Activated B cell treated with CpG ODN at 0.5 μM for 24 hours (primary cell): ENCODE data around the gene LDLRAD2. TPM values are rescaled to one million over a fixed set of nuclear protein-coding genes. Genes with fewer than 3 reads are reported as not detected.

Experiments
- ATAC-seq: fragments of 200-7000 bp; cut with Tn5 transposase; one replicate; pipeline ENCODE4 v1.10.0; 2021; ENCODE audit warnings: low read depth, mild to moderate bottlenecking, moderate library complexity
- CTCF ChIA-PET: fragments of 350-600 bp; sonication (Branson Sonifier 250); formaldehyde crosslinking; loops from one replicate; lab custom pipeline; 2021; ENCODE audit warnings: antibody characterized with exemption; lab: Charles Lee
- POLR2A ChIA-PET: fragments of 350-600 bp; sonication (Branson Sonifier 250); formaldehyde crosslinking; loops from one replicate; lab custom pipeline; 2021; ENCODE audit warnings: antibody characterized with exemption; lab: Charles Lee
- DNase-seq: peaks from one replicate; pipeline ENCODE4 v3.0.0; 2022
- H3K27ac Mint-ChIP-seq: one replicate; pipeline ENCODE4 v1.8.0; 2020; ENCODE audit warnings: mixed read lengths
- H3K27me3 Mint-ChIP-seq: one replicate; pipeline ENCODE4 v1.8.0; 2021; ENCODE audit warnings: mixed read lengths
- H3K36me3 Mint-ChIP-seq: one replicate; pipeline ENCODE4 v1.8.0; 2021; ENCODE audit warnings: low read depth, mixed read lengths
- H3K4me1 Mint-ChIP-seq: one replicate; pipeline ENCODE4 v1.8.0; 2021; ENCODE audit warnings: mixed read lengths
- H3K4me3 Mint-ChIP-seq: one replicate; pipeline ENCODE4 v1.8.0; 2020; ENCODE audit warnings: mild to moderate bottlenecking, mixed read lengths
- H3K9me3 Mint-ChIP-seq: one replicate; pipeline ENCODE4 v1.8.0; 2020; ENCODE audit warnings: mixed read lengths
- intact Hi-C: fragments of 100-400 bp; cut with micrococcal nuclease; formaldehyde crosslinking; loops from one replicate; pipeline ENCODE4 v1.15.1; 2024
- total RNA-seq: library from RNA; stranded (reverse); gene quantifications from 2 replicates; pipeline ENCODE4 v1.2.3, GENCODE V29; 2022
- TF ChIP-seq, protein P1 (sequence below): fragments of 200-600 bp; IDR thresholded peaks from one replicate; pipeline ENCODE4 v1.8.0; 2022; ENCODE audit warnings: antibody characterized with exemption, mild to moderate bottlenecking

The LDLRAD2 gene
- total RNA-seq, 1 donor from 2014 or later: 0.67 TPM

DNA sequence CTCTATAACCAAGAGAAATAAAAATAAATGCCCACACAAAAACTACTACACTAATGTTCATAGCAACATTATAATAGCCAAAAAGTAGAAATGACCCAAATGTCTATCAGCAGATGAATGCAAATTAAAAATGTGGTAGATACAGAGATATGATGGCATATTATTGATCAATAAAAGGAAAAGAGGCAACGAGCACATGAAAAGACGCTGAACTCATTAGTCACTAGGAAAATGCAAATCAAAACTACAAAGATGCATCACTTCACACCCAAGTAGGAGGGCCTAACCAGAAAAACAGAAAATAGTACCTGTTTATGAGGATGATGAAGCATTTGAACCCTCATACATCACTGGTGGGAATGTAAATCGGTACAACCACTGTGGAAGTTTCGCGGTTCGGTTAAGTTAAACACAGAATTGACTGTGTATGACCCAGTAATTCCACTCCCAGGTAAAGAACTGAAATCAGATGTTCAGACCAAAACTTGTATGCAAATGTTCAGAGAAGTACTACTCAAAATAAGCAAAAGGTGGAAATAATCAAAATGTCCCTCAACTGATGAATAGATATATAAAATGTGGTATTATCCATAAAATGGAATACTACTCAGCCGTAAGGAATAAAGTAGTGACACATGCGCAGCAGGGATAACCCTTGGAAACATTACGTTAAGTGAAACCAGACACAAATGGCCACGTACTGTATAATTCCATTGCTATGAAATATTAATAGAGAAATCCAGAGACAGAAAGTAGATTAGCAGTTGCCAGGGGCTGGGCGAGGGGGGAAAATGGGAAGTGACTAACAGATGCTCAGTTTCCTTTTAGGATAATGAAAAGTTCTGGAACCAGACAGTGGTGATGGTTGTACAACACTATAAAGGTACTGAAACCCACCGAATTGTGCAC lies 32.2 kb upstream of the LDLRAD2 start:
- DNase-seq (no peak), ATAC-seq (peak; percentile 6)
- Mint-ChIP-seq H3K9me3 (peaks cover 2% of the 10 kb centered on the region), H3K27me3 (no peaks in the 10 kb centered on the region), H3K4me1 (peaks cover 54% of the 10 kb centered on the region), H3K27ac (peak overlapping the region; percentile 94), H3K36me3 (peaks cover 24% of the 10 kb centered on the region), H3K4me3 (peak overlapping the region; percentile 69)
- ChIA-PET POLR2A (interaction anchor here (4.7 kb wide), 1 partner anchor 17 kb away, joined by 96 read pairs; no protein-coding TSS in a partner anchor), CTCF (no interaction called here)
- intact Hi-C loops: loop anchor here (5.0 kb wide), 5 partner anchors 33 to 1387 kb away; partner anchors contain the start of genes ECE1, HP1BP3 and LUZP1
- TF ChIP-seq, protein P1, sequence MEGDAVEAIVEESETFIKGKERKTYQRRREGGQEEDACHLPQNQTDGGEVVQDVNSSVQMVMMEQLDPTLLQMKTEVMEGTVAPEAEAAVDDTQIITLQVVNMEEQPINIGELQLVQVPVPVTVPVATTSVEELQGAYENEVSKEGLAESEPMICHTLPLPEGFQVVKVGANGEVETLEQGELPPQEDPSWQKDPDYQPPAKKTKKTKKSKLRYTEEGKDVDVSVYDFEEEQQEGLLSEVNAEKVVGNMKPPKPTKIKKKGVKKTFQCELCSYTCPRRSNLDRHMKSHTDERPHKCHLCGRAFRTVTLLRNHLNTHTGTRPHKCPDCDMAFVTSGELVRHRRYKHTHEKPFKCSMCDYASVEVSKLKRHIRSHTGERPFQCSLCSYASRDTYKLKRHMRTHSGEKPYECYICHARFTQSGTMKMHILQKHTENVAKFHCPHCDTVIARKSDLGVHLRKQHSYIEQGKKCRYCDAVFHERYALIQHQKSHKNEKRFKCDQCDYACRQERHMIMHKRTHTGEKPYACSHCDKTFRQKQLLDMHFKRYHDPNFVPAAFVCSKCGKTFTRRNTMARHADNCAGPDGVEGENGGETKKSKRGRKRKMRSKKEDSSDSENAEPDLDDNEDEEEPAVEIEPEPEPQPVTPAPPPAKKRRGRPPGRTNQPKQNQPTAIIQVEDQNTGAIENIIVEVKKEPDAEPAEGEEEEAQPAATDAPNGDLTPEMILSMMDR: no peak

DNA sequence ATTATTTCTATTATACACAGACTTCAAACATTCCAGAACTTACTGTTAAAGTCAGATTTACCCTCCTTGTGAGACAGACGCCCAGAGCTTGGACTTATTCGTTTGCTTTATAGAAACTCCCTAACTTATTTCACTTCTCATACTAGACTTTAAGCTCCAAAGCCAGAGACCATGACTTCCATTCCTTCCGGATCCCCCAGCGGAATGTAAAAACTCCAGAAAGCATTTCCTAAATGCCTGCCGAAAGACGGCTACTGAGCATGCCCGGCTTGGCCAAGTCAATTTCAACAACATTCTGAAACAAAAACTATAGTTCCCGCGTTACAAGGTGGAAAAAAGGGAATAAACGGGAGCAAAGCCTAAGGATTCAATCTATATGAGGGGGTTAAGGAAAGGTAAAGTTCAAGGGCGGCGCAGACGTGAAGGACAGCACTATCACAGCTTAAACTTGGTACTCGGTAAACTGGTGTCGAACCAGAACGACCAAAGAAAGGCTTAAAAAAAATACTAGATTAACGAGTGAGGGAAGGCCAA lies 30.2 kb upstream of the LDLRAD2 start:
- CTCF ChIA-PET: interaction anchor here (0.7 to 1.7 kb wide), 9 partner anchors 18 to 549 kb away, joined by 3 to 10 read pairs (median 3); no protein-coding TSS in a partner anchor
- intact Hi-C loops: loop anchor here (2.0 to 5.0 kb wide), 7 partner anchors 35 to 1385 kb away; partner anchors contain the start of genes CDC42, ECE1, HP1BP3 and LUZP1
- Mint-ChIP-seq H3K27ac (peak overlapping the region; percentile 100), H3K4me1 (peaks cover 38% of the 10 kb centered on the region), H3K27me3 (no peaks in the 10 kb centered on the region), H3K4me3 (peak overlapping the region; percentile 90), H3K9me3 (peaks cover 2% of the 10 kb centered on the region), H3K36me3 (peaks cover 18% of the 10 kb centered on the region)
- DNase-seq: no peak
- POLR2A ChIA-PET: interaction anchor here (0.7 to 4.7 kb wide), 15 partner anchors 8 to 1120 kb away, joined by 3 to 96 read pairs (median 5); partner anchors contain the start of genes CDC42 and DDOST
- peak; percentile 7 for ATAC-seq
- TF ChIP-seq, protein P1: no peak

DNA sequence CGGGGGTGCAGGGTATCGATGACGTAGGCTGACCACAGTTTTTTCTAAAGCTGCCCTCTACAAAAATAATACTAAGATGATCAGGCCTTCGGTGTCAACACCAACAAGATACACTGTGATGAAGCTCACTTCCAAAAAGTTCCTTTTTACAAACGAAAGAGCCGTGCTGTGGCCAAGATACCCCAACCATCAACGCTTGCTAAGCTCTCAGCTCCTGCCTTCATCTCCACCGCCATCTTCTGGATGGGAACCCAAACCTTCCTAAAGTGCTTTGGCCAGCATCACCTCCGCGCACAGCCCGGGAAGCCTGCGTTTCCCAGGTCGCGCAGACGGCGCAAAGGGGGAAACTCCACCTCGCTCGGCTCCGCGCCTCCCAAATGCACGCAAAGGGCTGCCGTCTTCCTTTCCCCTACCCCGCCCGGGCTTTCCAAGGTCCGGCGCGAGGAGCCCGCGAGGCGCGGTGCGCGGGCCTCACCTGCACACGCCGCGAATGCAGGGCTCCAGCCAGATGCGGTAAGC lies 29.7 kb upstream of the LDLRAD2 start:
- peaks cover 2% of the 10 kb centered on the region for H3K9me3 Mint-ChIP-seq
- ChIA-PET CTCF (interaction anchor here (0.7 to 1.7 kb wide), 9 partner anchors 19 to 550 kb away, joined by 3 to 10 read pairs (median 3); partner anchors contain the start of gene RAP1GAP), POLR2A (interaction anchor here (0.5 to 4.7 kb wide), 16 partner anchors 8 to 1121 kb away, joined by 3 to 96 read pairs (median 5); partner anchors contain the start of genes CDC42 and DDOST)
- no peaks in the 10 kb centered on the region for H3K27me3 Mint-ChIP-seq
- peak overlapping the region; percentile 100 for H3K27ac Mint-ChIP-seq
- peak overlapping the region; percentile 90 for H3K4me3 Mint-ChIP-seq
- H3K36me3 Mint-ChIP-seq: peaks cover 18% of the 10 kb centered on the region
- TF ChIP-seq, protein P1: no peak
- H3K4me1 Mint-ChIP-seq: peaks cover 34% of the 10 kb centered on the region
- DNase-seq (no peak), ATAC-seq (peak; percentile 10)
- intact Hi-C loops: loop anchor here (2.0 to 5.0 kb wide), 7 partner anchors 35 to 1385 kb away; partner anchors contain the start of genes CDC42, ECE1, HP1BP3 and LUZP1

DNA sequence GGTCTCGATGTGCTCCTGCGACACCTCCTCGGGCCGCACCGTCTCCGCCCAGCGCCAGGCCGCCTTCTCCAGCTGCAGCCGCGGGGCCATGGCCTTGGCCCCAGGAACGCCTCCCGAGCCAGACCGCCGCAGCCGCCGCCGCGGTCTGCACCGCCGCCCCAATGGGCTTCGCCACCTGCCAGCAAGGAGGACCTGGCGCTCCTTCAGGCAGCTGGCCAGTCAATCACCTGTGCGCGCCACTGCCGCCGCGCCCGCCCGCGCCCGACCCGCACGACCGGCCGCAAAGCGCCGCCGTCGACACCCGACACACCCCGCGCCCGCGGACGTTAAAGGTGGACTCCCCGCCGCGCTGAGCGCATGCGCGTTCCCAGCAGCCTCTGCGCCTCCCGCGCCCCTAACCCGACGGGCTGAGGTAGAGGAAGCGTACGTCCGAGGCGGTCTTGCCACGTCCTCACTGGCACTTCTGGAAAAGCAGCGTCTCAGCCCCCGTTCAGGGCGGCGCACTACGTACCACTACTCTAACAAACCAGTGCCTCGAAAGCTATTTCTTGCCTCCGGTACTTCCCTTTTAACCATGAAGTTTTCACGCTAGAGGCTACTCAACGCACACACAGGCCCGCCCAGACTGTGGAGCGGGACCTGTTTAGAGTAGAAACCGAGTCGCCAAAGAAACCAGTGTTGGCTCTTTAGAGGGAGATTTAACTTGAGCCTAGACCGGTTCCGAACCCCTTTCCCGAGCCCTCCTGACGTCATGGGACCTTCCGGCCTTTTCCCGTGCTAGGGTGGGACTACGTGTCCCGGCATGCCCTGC lies 29.0 kb upstream of the LDLRAD2 start, which contains the start of gene USP48:
Gene USP48 (minus strand): TSS at position 282 of the 811 bp plus-strand sequence. CDS start 192 bp downstream, at position 90.
- Mint-ChIP-seq H3K36me3 (peaks cover 18% of the 10 kb centered on the region), H3K27me3 (no peaks in the 10 kb centered on the region), H3K4me3 (peak within 1 kb of the TSS; percentile 90), H3K27ac (peak within 1 kb of the TSS; percentile 100), H3K4me1 (peaks cover 30% of the 10 kb centered on the region), H3K9me3 (no peaks in the 10 kb centered on the region)
- peak; percentile 97 for DNase-seq
- CTCF ChIA-PET: interaction anchor here (0.7 to 1.7 kb wide), 6 partner anchors 8 to 114 kb away, joined by 3 to 10 read pairs (median 3); partner anchors contain the start of gene RAP1GAP
- TF ChIP-seq, protein P1: no peak
- POLR2A ChIA-PET: interaction anchor here (0.5 to 4.7 kb wide), 19 partner anchors 8 to 1122 kb away, joined by 3 to 96 read pairs (median 5); partner anchors contain the start of genes CDC42, DDOST and ZBTB40
- intact Hi-C loops: loop anchor here (1.0 to 5.0 kb wide), 10 partner anchors 21 to 1384 kb away; partner anchors contain the start of genes CDC42, ECE1, HP1BP3 and LUZP1
- peak; percentile 78 for ATAC-seq
